Fibroblast of pulmonary artery (primary cell): ENCODE measurements around the gene CGB5.

Experiments
- DNase-seq: peaks from one replicate; pipeline ENCODE4 v3.0.0-alpha.2; 2010; ENCODE audit warnings: low read depth
- H3K4me3 ChIP-seq: replicated peaks from 2 replicates; pipeline ENCODE4 v1.5.1; 2011; ENCODE audit warnings: low read depth, mild to moderate bottlenecking, control low read depth, low read length, moderate library complexity
- CTCF ChIP-seq: IDR thresholded peaks from 2 replicates; pipeline ENCODE4 v1.5.1; 2011; ENCODE audit warnings: mild to moderate bottlenecking, control low read depth, low read length, inconsistent platforms; ENCODE audit errors: missing control alignments

Gene CGB5

GRCh38 chr19:49009828-49010227, 33.8 kb upstream of the CGB5 start:
- no peak for TF ChIP-seq CTCF
- no peak for DNase-seq
- H3K4me3 ChIP-seq: no peak overlapping the region

DNA sequence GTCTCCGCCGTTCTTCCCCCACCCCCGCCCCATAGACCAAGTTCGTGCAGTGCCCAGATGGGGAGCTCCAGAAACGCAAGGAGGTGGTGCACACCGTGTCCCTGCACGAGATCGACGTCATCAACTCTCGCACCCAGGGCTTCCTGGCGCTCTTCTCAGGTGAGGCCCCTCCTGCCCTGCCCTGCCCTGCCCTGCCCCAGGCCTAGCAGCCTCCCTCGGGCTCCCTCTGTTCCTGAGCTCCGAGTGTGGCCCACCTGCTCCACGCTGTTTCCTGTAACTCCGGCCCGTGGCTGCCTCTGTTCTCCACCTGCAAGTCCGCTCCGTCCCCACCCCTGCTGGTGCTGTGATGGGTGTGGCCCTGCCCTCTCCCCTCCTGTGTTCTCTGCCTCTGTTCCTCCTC, 33.2 kb upstream of the CGB5 start:
- DNase-seq: no peak
- no peak overlapping the region for H3K4me3 ChIP-seq
- TF ChIP-seq CTCF: no peak

- TF ChIP-seq CTCF: no peak
- no peak for DNase-seq
- no peak overlapping the region for H3K4me3 ChIP-seq
Measured at GRCh38 chr19:49011194-49011593, 32.5 kb upstream of the CGB5 start.

DNA sequence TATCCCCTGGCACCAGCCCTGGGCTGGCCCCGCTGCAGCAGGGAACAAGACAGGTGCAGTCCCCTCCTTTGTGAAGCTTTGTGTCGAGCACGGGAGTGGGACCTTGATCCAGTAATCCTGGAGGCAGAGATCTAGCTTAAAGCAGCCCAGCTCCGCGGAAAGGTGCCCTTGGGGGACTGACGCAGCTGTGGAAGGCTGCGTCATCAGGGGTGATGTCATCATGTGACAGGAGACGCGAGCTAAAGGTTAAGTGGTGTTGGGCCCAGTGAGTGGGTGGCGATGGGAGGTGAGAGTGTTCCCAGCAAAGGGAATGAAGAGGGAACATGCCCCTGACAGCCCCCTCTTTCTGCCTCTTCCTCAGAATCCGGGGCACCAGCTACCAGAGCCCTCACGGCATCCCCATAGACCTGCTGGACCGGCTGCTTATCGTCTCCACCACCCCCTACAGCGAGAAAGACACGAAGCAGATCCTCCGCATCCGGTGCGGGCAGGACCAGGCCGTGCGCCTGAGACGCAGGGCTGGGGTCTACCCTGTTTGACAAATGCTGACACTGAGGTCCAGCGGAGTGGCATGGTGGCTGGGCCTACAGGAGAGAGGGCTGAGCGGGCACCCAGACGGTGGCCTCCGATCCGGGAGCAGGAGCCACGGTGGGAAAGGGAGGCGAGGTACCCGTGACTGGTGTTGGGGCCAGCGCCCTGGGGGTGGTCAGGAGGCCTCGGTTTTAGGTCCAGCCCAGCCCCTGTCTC, 29.4 kb upstream of the CGB5 start:
- H3K4me3 ChIP-seq: no peak overlapping the region
- no peak for DNase-seq
- no peak for TF ChIP-seq CTCF

DNA sequence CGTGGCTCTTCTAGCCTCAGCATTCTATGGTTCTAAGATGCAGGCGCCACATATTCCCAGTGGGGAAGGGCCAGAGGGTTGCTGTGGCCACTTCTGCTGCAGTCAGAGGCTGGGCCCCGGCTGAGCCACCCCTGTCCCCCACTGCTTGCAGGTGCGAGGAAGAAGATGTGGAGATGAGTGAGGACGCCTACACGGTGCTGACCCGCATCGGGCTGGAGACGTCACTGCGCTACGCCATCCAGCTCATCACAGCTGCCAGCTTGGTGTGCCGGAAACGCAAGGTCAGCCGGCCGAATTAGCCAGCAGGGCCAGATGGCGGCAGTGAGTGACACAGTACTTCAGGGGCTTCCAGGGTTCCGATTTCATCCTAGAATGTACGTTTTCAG, 28.8 kb upstream of the CGB5 start:
- TF ChIP-seq CTCF: no peak
- DNase-seq: no peak
- H3K4me3 ChIP-seq: no peak overlapping the region

DNA sequence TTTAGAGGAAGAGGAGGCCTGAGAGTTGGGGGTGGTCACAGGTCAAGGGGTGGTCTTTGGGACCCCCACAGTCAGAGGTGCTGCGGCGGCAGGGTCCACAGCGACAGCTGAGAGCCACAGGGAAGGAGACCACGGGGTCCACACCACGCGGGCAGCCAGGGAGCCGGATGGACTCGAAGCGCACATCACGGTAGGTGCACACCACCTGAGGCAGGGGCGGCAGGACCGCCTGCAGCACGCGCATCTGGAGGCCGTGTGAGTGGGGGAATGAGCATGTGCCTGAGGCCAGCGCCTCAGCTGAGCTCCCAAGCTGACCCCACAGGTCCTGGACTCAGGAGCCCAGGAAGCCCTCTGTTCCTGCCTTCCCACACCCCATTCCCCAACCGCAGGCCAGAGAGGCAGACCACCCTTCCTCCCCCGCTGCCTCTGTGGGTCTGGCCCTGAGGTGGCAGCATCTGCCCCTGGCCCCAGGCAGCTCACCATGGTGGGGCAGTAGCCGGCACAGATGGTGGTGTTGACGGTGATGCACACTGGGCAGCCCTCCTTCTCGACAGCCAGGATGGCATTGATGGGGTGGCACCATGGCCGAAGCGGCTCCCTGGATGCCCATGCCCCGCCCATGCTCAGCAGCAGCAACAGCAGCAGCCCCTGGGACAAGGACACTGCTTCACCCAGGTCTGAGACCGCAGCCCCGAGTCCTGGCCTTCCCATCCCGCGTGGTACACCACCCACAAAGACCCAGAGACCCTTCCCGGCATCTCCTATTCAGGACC, 27.4 kb upstream of the CGB5 start:
- TF ChIP-seq CTCF: no peak
- no peak overlapping the region for H3K4me3 ChIP-seq
- no peak for DNase-seq
